ENCODE measurements around the gene ARL8A. TPM values are rescaled to one million over a fixed set of nuclear protein-coding genes. Genes with fewer than 3 reads are reported as not detected.

The ARL8A gene
- total and polyA plus RNA-seq, 10 of the 15 experiments (the other 5 are each of a cell fraction or from before 2014, with no cell fraction given): 0.34 to 49.2 (median 15.4) TPM

GRCh38 chr1:202133989-202134388 lies 10.5 kb downstream of the ARL8A start:
- Histone ChIP-seq H3K27me3 (replicated peaks in 1 of 2; ENCODE audit: control insufficient read depth in 2 of 2, insufficient read depth in 2 of 2, low read length in 1 of 2) (no peaks in the 10 kb centered on the region), H4K20me1 (ENCODE audit: control insufficient read depth, insufficient read depth) (peaks cover 3% of the 10 kb centered on the region; the same call in 1 of the 2 replicates), H3K4me3 (no peak overlapping the region), H3K9ac (ENCODE audit: control insufficient read depth, insufficient read depth, low read length) (no peak overlapping the region), H3K36me3 (ENCODE audit: control insufficient read depth in 2 of 2, insufficient read depth in 2 of 2, low read length in 1 of 2) (peaks cover 7 to 23% of the 10 kb centered on the region in 2 experiments), H3K4me1 (ENCODE audit: control insufficient read depth, insufficient read depth, low read length) (no peaks in the 10 kb centered on the region), H3K79me2 (ENCODE audit: control insufficient read depth, insufficient read depth, low read length) (no peaks in the 10 kb centered on the region; the same call in 1 of the 2 replicates), H2AFZ (ENCODE audit: control insufficient read depth, low read depth, low read length) (no peak overlapping the region), H3K9me3 (replicated peaks; ENCODE audit: control insufficient read depth, insufficient read depth, low read length) (no peaks in the 10 kb centered on the region), H3K4me2 (ENCODE audit: control insufficient read depth, insufficient read depth) (no peak overlapping the region), H3K27ac (ENCODE audit: control insufficient read depth, insufficient read depth) (no peak overlapping the region)
- BruUV-seq (replicated peaks): no TSS peak
- POLR2A ChIA-PET: interaction anchor here (0.7 kb wide), 1 partner anchor 166 kb away, joined by 3 read pairs; no protein-coding TSS in a partner anchor
- intact Hi-C loops (cut with micrococcal nuclease; ENCODE audit: unreplicated experiment): no loop called here
- SMC1A ChIA-PET (ENCODE audit: uncharacterized antibody, unreplicated experiment): interaction anchor here (0.7 to 3.3 kb wide), 8 partner anchors 10 to 134 kb away, joined by 3 to 14 read pairs (median 3); no protein-coding TSS in a partner anchor
- in situ Hi-C loops (cut with MboI): no loop called here
- RAD21 ChIA-PET (ENCODE audit: unreplicated experiment): interaction anchor here (0.9 to 2.2 kb wide), 6 partner anchors 12 to 238 kb away, joined by 3 to 10 read pairs (median 4); partner anchors contain the start of gene ELF3
- no peak for ATAC-seq
- no peak for TF ChIP-seq RCOR1 (conservative IDR thresholded peaks at IDR 0.05; ENCODE audit: low read depth, low read length)
- TF ChIP-seq ATF2 (IDR thresholded peaks at IDR 0.05; ENCODE audit: low read length): no peak
- TF ChIP-seq RB1 (IDR thresholded peaks at IDR 0.05; ENCODE audit: borderline replicate concordance): no peak
- TF ChIP-seq EZH2 (IDR thresholded peaks at IDR 0.05; ENCODE audit: borderline replicate concordance, control insufficient read depth, low read depth, low read length): no peak
- no peak for TF ChIP-seq RAD51 (IDR thresholded peaks at IDR 0.05)
- no peak for FAIRE-seq
- CTCF ChIA-PET: interaction anchor here (0.5 to 4.2 kb wide), 12 partner anchors 10 to 586 kb away, joined by 3 to 48 read pairs (median 12); partner anchors contain the start of genes ARL8A, ELF3, GPR37L1 and PTPN7
- WGBS (ENCODE audit: insufficient coverage, insufficient replicate concordance, low lambda C conversion rate, missing lambda C conversion rate): 92% methylated on average over 5 of the region's 5 CpGs
- DNase-seq (ENCODE audit: low read depth, low spot score): no peak

All from GM12878 (cell line).